HG03460 (cell line): ENCODE measurements around the gene RGL3.
"Not testable (repeated sequence)": the region's sequence is repeated elsewhere in the genome, so short reads cannot be mapped to it uniquely, and the experiment has no call there.

Experiments used
- ATAC-seq: cut with Tn5 transposase; IDR thresholded peaks from one replicate; pipeline ENCODE4 v1.9.1; 2021; ENCODE audit not compliant: unreplicated experiment

Gene RGL3

GRCh38 chr19:11384778-11385129 lies 34.4 kb downstream of the RGL3 start:
- ATAC-seq = no peak

- ATAC-seq = no peak
Observed at GRCh38 chr19:11383706-11384048, 35.4 kb downstream of the RGL3 start.

- no peak for ATAC-seq
Observed at GRCh38 chr19:11382898-11383705, 36.0 kb downstream of the RGL3 start.

GRCh38 chr19:11380653-11381537 lies 38.2 kb downstream of the RGL3 start:
- ATAC-seq = peak; percentile 74

GRCh38 chr19:11379857-11380350 lies 39.2 kb downstream of the RGL3 start:
- ATAC-seq = no peak

- ATAC-seq = not testable (repeated sequence)
Observed at GRCh38 chr19:11379269-11379845, 39.8 kb downstream of the RGL3 start.

GRCh38 chr19:11378319-11379189 lies 40.6 kb downstream of the RGL3 start:
- ATAC-seq = no peak

GRCh38 chr19:11377756-11378155 lies 41.4 kb downstream of the RGL3 start:
- ATAC-seq = no peak

- ATAC-seq = no peak
Observed at GRCh38 chr19:11377237-11377636, 41.9 kb downstream of the RGL3 start.

GRCh38 chr19:11375143-11375948 lies 43.8 kb downstream of the RGL3 start:
- ATAC-seq = no peak

- ATAC-seq = peak; percentile 76
Observed at GRCh38 chr19:11374433-11375142, 44.5 kb downstream of the RGL3 start, which contains the start of gene SWSAP1. SWSAP1 (plus strand) TSS chr19:11374666; CDS start chr19:11374681, 15 bp downstream.

GRCh38 chr19:11373885-11374432 lies 45.2 kb downstream of the RGL3 start:
- ATAC-seq = no peak

GRCh38 chr19:11373166-11373884 lies 45.8 kb downstream of the RGL3 start:
- no peak for ATAC-seq

GRCh38 chr19:11370744-11371143 lies 48.4 kb downstream of the RGL3 start:
- no peak for ATAC-seq

- ATAC-seq = no peak
Observed at GRCh38 chr19:11367528-11367927, 51.6 kb downstream of the RGL3 start.

GRCh38 chr19:11365557-11366117 lies 53.5 kb downstream of the RGL3 start:
- ATAC-seq = no peak

GRCh38 chr19:11364935-11365334 lies 54.2 kb downstream of the RGL3 start:
- ATAC-seq = no peak
